GM12872 (cell line): ENCODE measurements around the gene NTNG1.

Experiments used
- CTCF ChIP-seq: IDR thresholded peaks from 3 replicates; pipeline ENCODE4 v1.5.1; 2011; ENCODE audit warnings: low read depth, mild to moderate bottlenecking, low read length, moderate library complexity; ENCODE audit not compliant: insufficient read depth

NTNG1 gene

GRCh38 chr1:107339775-107340174 is 198.9 kb downstream of the NTNG1 start:
- no peak for TF ChIP-seq CTCF

- no peak for TF ChIP-seq CTCF
Observed at GRCh38 chr1:107342316-107342715, 201.5 kb downstream of the NTNG1 start.

- no peak for TF ChIP-seq CTCF
Observed at GRCh38 chr1:107342768-107343167, 201.9 kb downstream of the NTNG1 start.

GRCh38 chr1:107343601-107344000 is 202.8 kb downstream of the NTNG1 start:
- TF ChIP-seq CTCF, result no peak

- no peak for TF ChIP-seq CTCF
Observed at GRCh38 chr1:107344268-107344760, 203.5 kb downstream of the NTNG1 start.

- no peak for TF ChIP-seq CTCF
Observed at GRCh38 chr1:107344836-107345235, 204.0 kb downstream of the NTNG1 start.

- TF ChIP-seq CTCF, result no peak
Observed at GRCh38 chr1:107352850-107353249, 212.0 kb downstream of the NTNG1 start.

GRCh38 chr1:107357376-107357775 is 216.5 kb downstream of the NTNG1 start:
- no peak for TF ChIP-seq CTCF
